GM18505 (cell line): Measurements from ENCODE around the gene GUCY1A2.

Experiments
- ATAC-seq: cut with Tn5 transposase; IDR thresholded peaks from one replicate; pipeline ENCODE4 v1.9.1; 2021; ENCODE audit not compliant: unreplicated experiment
- POLR2A ChIP-seq: IDR thresholded peaks from 4 replicates; pipeline ENCODE4 v1.6.1; 2011; ENCODE audit warnings: borderline replicate concordance; ENCODE audit not compliant: insufficient read depth, insufficient read length; ENCODE audit errors: extremely low read depth

The GUCY1A2 gene

DNA sequence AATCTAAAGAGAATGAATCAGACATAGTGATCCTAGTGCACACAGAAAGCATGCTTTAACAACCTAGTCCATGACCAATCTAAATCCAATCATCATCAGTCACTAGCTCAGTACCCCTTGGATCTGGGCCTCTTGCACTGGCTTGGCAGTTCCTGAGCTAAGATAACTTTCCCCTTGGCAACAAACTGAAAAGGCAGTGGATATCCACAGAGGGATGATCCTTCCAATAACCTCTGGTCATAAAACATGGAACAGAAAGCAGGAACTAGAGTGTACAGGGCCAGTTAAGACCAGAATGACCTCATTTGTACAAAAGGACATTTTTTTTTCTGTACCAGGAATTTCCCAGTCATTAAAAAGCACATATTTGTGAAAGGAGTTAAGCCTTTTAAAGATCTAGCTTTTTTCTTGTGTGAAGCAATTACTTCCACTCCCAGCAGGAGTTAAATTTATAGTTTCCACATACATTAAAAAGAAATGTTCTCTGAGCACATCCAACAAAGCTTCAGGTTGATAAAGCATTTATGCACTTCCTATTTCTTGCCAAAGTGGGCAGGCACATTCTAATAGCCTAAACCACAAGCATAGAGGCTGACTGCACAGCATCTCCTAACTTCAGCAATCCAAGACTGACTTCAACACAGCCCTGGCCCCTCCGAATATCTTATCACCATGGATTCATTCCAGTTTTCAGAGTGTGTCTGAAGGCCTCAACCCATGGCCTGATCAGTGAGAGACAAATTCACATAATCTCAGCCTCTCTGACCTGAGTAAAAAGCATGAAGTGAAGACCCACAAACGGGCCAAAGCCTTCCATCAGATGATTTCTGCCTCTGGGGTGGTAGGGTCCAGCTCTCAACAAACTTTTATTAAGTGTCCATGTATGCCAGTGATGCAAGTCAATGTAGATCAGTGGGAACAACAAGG is 29.9 kb downstream of the GUCY1A2 start:
- ATAC-seq, result no peak
- no peak for TF ChIP-seq POLR2A

DNA sequence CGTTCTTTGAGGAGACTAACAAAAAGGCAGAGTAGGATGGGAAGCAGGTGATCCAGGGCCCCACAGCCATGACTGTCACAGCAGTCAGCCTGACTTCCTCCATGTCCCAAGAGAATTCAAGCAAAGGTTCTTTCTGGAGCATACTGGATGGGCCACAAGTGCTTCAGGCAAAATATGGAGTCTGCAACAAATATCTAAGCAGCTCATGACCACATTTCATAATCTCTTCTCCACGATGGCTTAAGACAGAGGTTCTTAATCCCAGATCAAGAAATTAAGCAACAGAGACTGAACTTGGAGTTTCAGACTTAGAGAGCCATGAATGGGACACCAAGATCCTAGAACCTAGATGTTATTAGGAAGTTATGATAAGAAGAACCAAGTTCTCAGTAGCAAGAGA is 31.6 kb downstream of the GUCY1A2 start:
- no peak for TF ChIP-seq POLR2A
- ATAC-seq, result no peak

DNA sequence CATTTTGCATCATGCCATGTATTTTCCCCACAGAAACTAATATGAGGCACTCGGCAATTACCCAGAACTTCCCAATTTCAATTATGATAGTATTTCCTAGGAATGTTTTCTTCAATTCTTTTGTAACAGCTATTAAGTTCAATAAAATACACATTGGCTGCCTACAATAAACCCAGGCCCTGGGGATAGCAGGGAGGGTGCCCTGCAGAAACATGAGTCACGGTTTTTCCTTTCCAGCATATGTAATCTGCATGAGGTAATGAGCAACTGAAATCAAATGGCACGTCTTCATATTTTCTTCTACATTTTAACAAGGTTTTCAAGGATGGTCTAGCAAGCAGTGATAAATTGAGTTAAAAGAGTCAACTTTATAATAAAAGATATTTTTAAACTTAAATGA is 32.0 kb downstream of the GUCY1A2 start:
- no peak for TF ChIP-seq POLR2A
- ATAC-seq, result no peak

GRCh38 chr11:106983991-106984390 is 34.3 kb downstream of the GUCY1A2 start:
- no peak for ATAC-seq
- TF ChIP-seq POLR2A, result no peak

DNA sequence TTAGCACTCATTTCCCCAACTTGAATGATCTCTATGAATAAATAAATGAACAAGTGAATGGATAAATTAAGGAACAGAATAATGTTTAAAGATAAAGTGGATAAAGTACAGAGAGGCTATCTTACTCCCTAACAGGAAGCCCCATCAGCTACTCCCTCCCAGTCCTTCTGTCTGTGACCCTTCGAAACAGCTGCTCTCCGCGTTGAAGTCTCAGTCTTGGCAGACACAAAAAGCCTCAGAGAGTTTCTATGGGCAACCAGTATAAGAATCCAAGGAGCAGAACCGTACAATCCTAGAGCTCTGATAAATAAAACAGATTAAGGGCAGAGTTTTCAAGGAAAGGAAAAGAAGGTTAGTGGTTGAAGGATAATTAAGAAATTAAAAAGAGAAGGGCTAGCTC is 35.0 kb downstream of the GUCY1A2 start:
- no peak for TF ChIP-seq POLR2A
- ATAC-seq, result no peak

DNA sequence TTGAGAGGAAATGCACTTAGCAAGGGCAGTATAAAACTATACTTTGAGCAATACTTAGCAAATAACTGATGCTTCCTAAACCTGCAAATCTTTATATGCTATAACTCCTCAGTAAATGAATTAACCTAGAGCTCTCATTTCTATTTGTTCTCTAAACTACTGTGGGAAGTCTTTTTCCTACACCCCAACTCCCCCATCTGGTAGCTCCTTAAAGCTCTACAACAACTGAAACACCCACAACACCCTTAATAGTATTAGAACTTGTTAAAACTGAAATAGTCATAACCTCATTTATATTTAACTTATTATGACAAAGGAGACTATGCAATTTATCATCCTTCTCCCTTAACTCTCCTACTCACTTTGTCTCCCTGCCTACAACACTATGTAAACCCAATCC is 43.4 kb downstream of the GUCY1A2 start:
- no peak for ATAC-seq
- TF ChIP-seq POLR2A, result no peak

DNA sequence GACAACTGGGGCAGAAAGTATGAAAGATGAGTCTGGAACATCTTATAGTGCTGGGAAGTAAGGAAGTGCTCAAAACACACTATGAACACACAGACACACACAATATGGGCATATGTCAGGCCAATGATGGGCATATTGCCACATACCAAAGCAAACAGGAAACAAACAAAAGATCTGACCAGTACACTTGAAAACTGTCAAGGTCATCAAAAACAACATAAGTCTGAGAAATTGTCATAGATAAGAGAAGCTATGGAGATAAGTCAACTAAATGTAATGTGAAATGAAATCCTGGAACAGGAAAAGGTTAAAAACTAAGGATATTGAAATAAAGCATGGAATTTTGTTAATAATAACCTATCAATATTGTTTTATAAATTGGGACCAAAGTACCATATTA is 46.4 kb downstream of the GUCY1A2 start:
- ATAC-seq, result no peak
- no peak for TF ChIP-seq POLR2A

DNA sequence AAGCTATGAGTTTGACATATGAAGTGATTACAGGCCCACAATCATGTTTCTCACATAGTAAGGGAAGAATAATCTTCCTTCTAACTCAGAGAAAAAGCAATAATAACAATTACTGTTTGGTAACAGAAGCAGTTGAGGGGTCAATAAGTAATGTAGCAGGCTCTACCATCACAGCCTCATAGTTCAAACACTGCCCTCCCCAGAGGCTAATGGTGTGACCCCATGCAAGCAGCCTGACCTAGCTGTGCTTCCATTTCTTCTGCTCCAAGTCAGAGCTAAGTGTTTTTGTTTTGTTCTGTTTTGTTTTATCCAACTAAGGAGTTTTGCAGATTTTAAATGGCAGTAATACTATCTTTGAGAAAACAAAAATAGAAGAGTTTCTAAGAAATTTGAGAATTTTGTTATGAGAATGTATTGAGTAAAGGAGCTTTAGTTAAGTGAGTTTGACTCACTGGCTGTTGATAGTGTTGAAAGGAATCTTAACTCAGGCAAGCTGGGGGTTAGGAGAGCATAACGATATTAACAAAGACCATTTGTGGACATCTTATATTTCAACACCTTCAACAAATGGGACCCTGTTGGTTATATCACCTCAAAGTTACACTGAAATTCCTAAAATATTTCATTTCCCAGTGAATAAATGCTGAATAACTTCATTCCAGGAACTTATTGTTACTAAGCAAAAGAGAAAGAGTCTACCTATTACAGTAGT is 48.5 kb downstream of the GUCY1A2 start:
- TF ChIP-seq POLR2A, result no peak
- ATAC-seq, result no peak

DNA sequence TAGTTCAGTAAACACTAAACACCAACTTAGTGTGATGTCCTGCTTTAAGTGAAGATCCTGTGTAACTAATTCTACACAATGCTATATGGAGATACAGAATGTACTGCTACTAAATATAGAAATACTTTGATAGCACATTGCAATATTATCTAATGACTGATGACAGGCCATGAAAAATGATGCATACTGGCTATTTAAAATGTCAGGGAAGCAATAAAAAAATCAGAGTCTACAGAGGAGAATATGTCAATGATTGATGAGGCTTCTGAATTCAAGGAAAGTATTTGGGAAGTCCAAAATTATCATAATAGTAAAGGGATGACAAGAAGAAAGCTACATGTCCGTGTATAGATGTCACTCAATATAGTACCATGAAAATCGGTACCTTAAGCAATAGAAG is 55.3 kb downstream of the GUCY1A2 start:
- TF ChIP-seq POLR2A, result no peak
- no peak for ATAC-seq

- ATAC-seq, result no peak
- no peak for TF ChIP-seq POLR2A
These were observed 56.8 kb downstream of the GUCY1A2 start for GRCh38 chr11:106961518-106961917.

DNA sequence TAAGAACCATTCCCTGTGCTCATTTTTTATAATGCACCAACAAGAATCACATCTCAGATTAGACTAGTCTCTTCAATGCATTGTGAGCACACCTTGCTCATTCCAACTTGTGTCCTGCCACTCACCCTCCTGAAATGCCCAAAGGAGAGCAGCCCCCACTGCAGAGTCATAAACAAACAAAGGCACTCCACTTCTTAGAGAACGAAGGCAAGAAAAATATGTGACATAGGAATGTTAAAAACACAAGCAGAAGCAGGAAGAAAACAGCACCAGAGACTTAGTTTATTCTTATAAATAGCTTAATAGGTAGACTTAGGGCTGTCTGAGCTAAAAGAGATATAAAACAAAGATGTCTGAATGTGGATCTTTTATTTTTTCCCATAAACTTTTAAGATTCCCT is 57.2 kb downstream of the GUCY1A2 start:
- no peak for ATAC-seq

GRCh38 chr11:106959800-106960199 is 58.5 kb downstream of the GUCY1A2 start:
- ATAC-seq, result no peak
- no peak for TF ChIP-seq POLR2A

More for the DNA sequence above, 57.2 kb downstream of the GUCY1A2 start:
- TF ChIP-seq POLR2A, result no peak

DNA sequence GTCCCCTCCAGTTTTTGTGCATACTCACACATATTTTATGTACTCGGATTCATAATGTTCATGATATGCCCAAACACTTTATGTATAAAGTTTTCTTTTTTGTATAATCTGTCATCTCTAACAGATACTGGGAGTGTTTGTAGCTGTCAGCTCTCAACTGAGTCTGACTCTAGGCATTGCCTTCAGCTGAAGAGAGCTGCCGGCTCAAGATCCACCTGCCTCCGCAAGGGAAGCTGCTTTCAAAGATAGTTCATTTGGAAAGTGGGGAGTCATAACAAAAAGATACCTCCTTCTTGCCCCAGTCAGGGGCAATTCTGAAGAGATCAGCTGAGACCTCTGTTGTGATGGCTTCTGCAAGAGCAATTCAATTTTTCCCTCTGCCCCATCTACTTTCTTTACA is 58.9 kb downstream of the GUCY1A2 start:
- no peak for ATAC-seq
- TF ChIP-seq POLR2A, result no peak
